NCI-H82 treated with DMSO at 0.1 percent for 48 hours (cell line): ENCODE measurements around the gene MAFG.
"Not testable (repeated sequence)": the region's sequence is repeated elsewhere in the genome, so short reads cannot be mapped to it uniquely, and the experiment has no call there.

Experiments
- DNase-seq: peaks from one replicate; lab custom pipeline; 2025; ENCODE audit not compliant: unreplicated experiment; lab: John Stamatoyannopoulos, UW

The MAFG gene

GRCh38 chr17:81958633-81959342, 31.3 kb upstream of the MAFG start:
- no peak for DNase-seq

GRCh38 chr17:81957691-81958432, 30.3 kb upstream of the MAFG start:
- DNase-seq: no peak

GRCh38 chr17:81956607-81957589, 29.4 kb upstream of the MAFG start:
- no peak for DNase-seq

GRCh38 chr17:81955756-81956544, 28.4 kb upstream of the MAFG start:
- DNase-seq: no peak

GRCh38 chr17:81955058-81955681, 27.6 kb upstream of the MAFG start:
- no peak for DNase-seq

- DNase-seq: no peak
Measured at GRCh38 chr17:81954131-81955057, 26.9 kb upstream of the MAFG start.

- not testable (repeated sequence) for DNase-seq
Measured at GRCh38 chr17:81953443-81953842, 25.9 kb upstream of the MAFG start.

- no peak for DNase-seq
Measured at GRCh38 chr17:81952792-81953228, 25.3 kb upstream of the MAFG start.

GRCh38 chr17:81951785-81952684, 24.5 kb upstream of the MAFG start:
- no peak for DNase-seq

- no peak for DNase-seq
Measured at GRCh38 chr17:81950501-81950900, 23.0 kb upstream of the MAFG start.

GRCh38 chr17:81948635-81949378, 21.3 kb upstream of the MAFG start:
- DNase-seq: no peak

GRCh38 chr17:81947189-81947588, 19.7 kb upstream of the MAFG start, which contains the start of gene MYADML2:
MYADML2 (minus strand) TSS chr17:81947233; CDS start chr17:81941741, 5,492 bp downstream.
- DNase-seq: no peak

GRCh38 chr17:81944858-81945257, 17.3 kb upstream of the MAFG start:
- no peak for DNase-seq

- DNase-seq: no peak
Measured at GRCh38 chr17:81942167-81942553, 14.6 kb upstream of the MAFG start.

- DNase-seq: no peak
Measured at GRCh38 chr17:81941484-81942166, 14.1 kb upstream of the MAFG start.
